Activated CD8-positive, alpha-beta memory T cell treated with anti-CD3 and anti-CD28 coated beads, Interleukin-2, amount 10 ng/mL, durations not matched to agents 7 days and 5 days (primary cell): ENCODE results near the gene HDGFL2. TPM values are rescaled to one million over a fixed set of nuclear protein-coding genes. Genes with fewer than 3 reads are reported as not detected.

Source experiments
- ATAC-seq: fragments of 150-1000 bp; cut with Tn5 transposase; one replicate; pipeline ENCODE4 v1.10.0; 2021; ENCODE audit warnings: moderate library complexity
- CTCF ChIA-PET: fragments of 350-600 bp; sonication (Branson Sonifier 250); formaldehyde crosslinking; loops from one replicate; lab custom pipeline; 2021; ENCODE audit warnings: antibody characterized with exemption; lab: Charles Lee
- DNase-seq: peaks from one replicate; pipeline ENCODE4 v3.0.0-alpha.2; 2020
- H3K27ac Mint-ChIP-seq: one replicate; pipeline ENCODE4 v1.8.0; 2021; ENCODE audit warnings: mild to moderate bottlenecking, mixed read lengths
- H3K27me3 Mint-ChIP-seq: one replicate; pipeline ENCODE4 v1.8.0; 2021; ENCODE audit warnings: mixed read lengths
- H3K36me3 Mint-ChIP-seq: one replicate; pipeline ENCODE4 v1.8.0; 2021; ENCODE audit warnings: mild to moderate bottlenecking, mixed read lengths
- H3K4me1 Mint-ChIP-seq: one replicate; pipeline ENCODE4 v1.8.0; 2021; ENCODE audit warnings: mixed read lengths
- H3K4me3 Mint-ChIP-seq: one replicate; pipeline ENCODE4 v1.8.0; 2021; ENCODE audit warnings: mild to moderate bottlenecking, moderate library complexity, mixed read lengths
- H3K9me3 Mint-ChIP-seq: one replicate; pipeline ENCODE4 v1.8.0; 2022; ENCODE audit warnings: low read depth, mixed read lengths
- total RNA-seq, 2 experiments: library from RNA; stranded (reverse); gene quantifications; one replicate each; pipeline ENCODE4 v1.2.3, GENCODE V29; 2021

The HDGFL2 gene
- total RNA-seq, 2 experiments from 2014 or later: 57.8 to 60.2 TPM

- H3K36me3 Mint-ChIP-seq: peaks cover 3% of the 10 kb centered on the region
- H3K27me3 Mint-ChIP-seq: no peaks in the 10 kb centered on the region
- no peaks in the 10 kb centered on the region for H3K9me3 Mint-ChIP-seq
- ATAC-seq: no peak
- no peak overlapping the region for H3K27ac Mint-ChIP-seq
- CTCF ChIA-PET: no interaction called here
- DNase-seq: no peak
- peaks cover 11% of the 10 kb centered on the region for H3K4me1 Mint-ChIP-seq
- H3K4me3 Mint-ChIP-seq: no peak overlapping the region
These were observed 31.2 kb downstream of the HDGFL2 start for GRCh38 chr19:4503132-4503824.

DNA sequence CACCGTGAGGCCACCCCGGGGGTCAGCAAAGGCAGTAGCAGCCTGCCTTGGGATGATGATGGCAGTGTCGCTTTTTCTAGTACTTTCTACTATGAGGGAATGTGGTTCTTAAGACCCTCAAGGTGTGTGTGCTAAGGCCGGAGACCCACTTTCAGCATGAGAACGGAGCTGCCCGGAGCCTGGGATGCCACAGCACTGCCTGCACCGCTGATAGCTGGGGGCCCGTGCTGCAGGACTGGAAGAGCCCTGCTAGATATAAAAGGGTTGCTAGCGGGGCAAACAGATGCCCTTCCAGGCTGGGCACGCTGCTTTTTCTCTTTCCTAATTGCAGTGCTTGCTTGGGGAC lies 31.7 kb downstream of the HDGFL2 start:
- no peak overlapping the region for H3K27ac Mint-ChIP-seq
- no peak for ATAC-seq
- CTCF ChIA-PET: no interaction called here
- H3K9me3 Mint-ChIP-seq: no peaks in the 10 kb centered on the region
- no peak for DNase-seq
- H3K4me1 Mint-ChIP-seq: peaks cover 11% of the 10 kb centered on the region
- peaks cover 3% of the 10 kb centered on the region for H3K36me3 Mint-ChIP-seq
- H3K27me3 Mint-ChIP-seq: no peaks in the 10 kb centered on the region
- no peak overlapping the region for H3K4me3 Mint-ChIP-seq

DNA sequence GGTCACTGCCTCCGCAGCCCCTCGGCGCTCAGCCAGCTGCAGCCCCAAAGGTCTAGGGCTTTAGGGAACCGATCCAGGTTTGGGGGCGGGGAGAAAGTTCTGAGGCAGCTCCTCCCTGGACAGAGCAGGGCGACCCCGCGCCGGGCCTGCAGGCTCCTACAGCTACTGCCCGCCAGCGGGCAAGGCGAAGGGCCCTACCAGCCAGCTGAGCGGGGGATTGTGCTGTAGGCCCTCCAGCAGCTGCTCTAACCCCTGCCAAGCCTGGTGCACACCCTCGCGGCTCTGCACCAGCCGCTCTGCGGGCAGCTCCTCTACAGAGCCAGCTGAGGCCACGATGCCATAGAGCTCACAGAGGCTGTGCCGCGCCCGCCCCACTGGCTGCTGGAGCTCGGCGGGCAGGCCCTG lies 32.2 kb downstream of the HDGFL2 start:
- CTCF ChIA-PET: no interaction called here
- Mint-ChIP-seq H3K4me3 (no peak overlapping the region), H3K4me1 (peaks cover 11% of the 10 kb centered on the region)

GRCh38 chr19:4504891-4505569 lies 32.9 kb downstream of the HDGFL2 start:
- no peak for ATAC-seq
- Mint-ChIP-seq H3K27me3 (no peaks in the 10 kb centered on the region), H3K9me3 (no peaks in the 10 kb centered on the region), H3K4me1 (peaks cover 11% of the 10 kb centered on the region), H3K27ac (no peak overlapping the region), H3K4me3 (no peak overlapping the region), H3K36me3 (peaks cover 1% of the 10 kb centered on the region)
- CTCF ChIA-PET: no interaction called here
- no peak for DNase-seq

More for the DNA sequence above, 32.2 kb downstream of the HDGFL2 start:
- Mint-ChIP-seq H3K36me3 (peaks cover 3% of the 10 kb centered on the region), H3K27ac (no peak overlapping the region), H3K27me3 (no peaks in the 10 kb centered on the region), H3K9me3 (no peaks in the 10 kb centered on the region)
- ATAC-seq: no peak
- DNase-seq: no peak

DNA sequence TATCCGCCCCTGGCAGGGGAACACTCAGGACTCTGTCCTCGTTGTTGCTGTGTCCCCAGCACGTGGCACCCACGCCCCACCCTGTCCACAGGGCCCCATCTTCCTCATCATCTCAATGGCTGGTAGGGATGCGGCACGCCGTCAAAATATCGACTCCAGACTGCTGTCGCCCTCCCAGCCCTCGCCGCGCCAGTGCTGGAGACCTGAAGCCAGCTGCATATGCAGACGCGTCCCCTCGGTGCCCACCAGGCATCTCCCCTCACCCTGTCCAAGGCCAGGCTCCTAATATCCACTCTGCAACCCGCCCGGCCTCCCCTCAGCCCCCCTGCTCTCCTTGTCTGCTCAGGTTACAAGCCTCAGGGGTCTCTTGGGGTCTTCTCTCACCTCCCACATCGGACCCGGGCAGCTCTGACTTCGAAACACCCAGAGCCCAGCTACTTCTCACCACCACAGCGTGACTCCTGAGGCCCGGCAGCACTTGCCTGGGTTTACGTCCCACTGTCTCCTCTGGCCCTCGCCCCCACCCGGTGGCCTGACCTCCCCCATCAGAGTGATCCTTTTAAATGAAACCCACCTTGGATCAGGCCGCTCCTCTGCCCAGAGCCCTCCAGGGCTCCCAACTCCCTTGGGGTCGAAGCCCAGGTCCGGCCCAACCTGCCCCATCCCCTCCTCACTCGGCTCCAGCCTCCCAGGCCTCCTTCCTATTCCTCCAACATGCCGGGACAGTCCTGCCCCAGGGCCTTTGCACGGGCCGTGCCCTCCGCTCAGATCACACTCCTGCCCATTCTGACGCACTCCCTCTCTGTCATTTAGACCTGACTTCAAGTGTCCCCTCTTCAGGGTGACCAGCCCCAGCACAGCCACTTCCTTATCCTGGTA lies 33.7 kb downstream of the HDGFL2 start:
- no peaks in the 10 kb centered on the region for H3K27me3 Mint-ChIP-seq
- CTCF ChIA-PET: interaction anchor here (1.6 kb wide), 1 partner anchor 19 kb away, joined by 5 read pairs; no protein-coding TSS in a partner anchor
- peaks cover 1% of the 10 kb centered on the region for H3K36me3 Mint-ChIP-seq
- ATAC-seq: no peak
- no peak overlapping the region for H3K4me3 Mint-ChIP-seq
- peak overlapping the region; percentile 65 for H3K27ac Mint-ChIP-seq
- peaks cover 11% of the 10 kb centered on the region for H3K4me1 Mint-ChIP-seq
- no peaks in the 10 kb centered on the region for H3K9me3 Mint-ChIP-seq
- no peak for DNase-seq

DNA sequence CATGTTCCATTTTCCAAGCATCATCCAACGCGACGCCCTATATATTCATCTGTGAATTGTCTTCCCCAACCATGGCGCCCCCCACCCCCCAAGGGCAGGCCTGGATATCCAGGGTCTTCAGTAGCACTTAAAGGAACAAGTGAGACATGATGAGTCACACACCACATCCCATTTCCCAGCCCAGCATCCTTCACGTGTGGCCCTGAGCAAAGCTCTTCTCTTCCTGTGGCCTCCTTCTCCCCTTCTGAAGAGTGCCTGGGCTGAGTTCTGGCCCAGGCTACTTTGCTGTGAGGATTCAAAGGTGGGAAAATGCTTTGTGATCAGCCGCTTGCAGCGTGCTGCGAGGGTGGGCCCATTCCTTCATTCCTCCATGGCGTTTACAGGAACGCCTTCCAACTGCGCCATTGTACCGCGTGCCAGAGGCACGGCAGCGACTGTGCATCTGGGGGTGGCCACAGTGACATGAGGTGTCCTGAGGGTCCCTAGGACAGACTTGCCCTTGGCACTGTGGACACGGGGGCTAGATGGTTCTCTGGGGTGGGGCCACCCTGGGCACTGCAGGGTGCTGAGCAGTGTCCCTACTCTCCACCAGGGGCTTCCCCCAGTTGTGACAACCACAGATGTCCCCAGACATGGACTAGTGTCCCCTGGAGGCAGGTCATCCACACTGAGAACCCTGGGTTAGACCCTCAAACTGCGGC lies 34.5 kb downstream of the HDGFL2 start:
- Mint-ChIP-seq H3K9me3 (no peaks in the 10 kb centered on the region), H3K4me3 (no peak overlapping the region), H3K27ac (peak overlapping the region; percentile 65), H3K27me3 (no peaks in the 10 kb centered on the region), H3K36me3 (peaks cover 1% of the 10 kb centered on the region), H3K4me1 (peaks cover 11% of the 10 kb centered on the region)
- CTCF ChIA-PET: interaction anchor here (1.6 kb wide), 1 partner anchor 18 kb away, joined by 5 read pairs; no protein-coding TSS in a partner anchor
- DNase-seq (peak; percentile 49), ATAC-seq (peak; percentile 54)

DNA sequence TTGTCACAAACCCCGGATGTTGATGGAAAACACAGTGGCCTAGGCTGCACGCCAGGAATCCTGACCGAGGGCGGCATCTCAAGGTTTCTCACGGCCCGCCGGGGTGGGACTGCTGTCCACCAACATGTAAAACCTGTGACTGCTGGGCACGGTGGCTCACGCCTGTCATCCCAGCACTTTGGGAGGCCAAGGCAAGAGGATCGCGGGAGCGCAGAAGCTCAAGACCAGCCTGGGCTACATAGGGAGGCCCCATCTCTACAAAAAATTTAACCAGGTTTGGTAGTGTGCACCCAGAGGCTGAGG lies 35.0 kb downstream of the HDGFL2 start:
- no peak overlapping the region for H3K27ac Mint-ChIP-seq

DNA sequence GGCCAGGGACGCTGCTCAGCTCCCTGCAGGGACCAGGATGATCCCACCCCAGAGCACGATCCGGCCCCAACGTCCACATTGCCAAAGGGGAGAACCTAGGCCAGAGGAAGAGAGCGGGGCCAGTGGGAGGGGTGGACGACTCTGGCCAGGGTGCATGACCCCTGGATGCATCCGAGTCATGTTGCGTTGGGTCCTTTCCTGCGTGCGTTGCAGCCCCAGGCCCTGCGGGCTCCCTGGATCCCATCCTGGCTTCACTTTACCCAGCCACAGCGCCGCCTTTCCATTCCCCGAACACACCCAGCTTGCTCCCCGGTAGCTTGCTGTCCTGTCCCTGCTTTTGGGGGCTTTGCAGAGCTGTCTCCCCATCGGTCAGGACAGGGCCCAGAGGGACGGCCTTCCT lies 35.7 kb downstream of the HDGFL2 start:
- Mint-ChIP-seq H3K27me3 (no peaks in the 10 kb centered on the region), H3K9me3 (no peaks in the 10 kb centered on the region), H3K36me3 (no peaks in the 10 kb centered on the region), H3K4me1 (peaks cover 11% of the 10 kb centered on the region), H3K27ac (no peak overlapping the region), H3K4me3 (no peak overlapping the region)
- CTCF ChIA-PET: interaction anchor here (2.5 kb wide), 1 partner anchor 17 kb away, joined by 13 read pairs; no protein-coding TSS in a partner anchor
- ATAC-seq (no peak), DNase-seq (no peak)

More for the DNA sequence above, 35.0 kb downstream of the HDGFL2 start:
- no peaks in the 10 kb centered on the region for H3K9me3 Mint-ChIP-seq
- ATAC-seq: no peak
- peaks cover 1% of the 10 kb centered on the region for H3K36me3 Mint-ChIP-seq
- H3K4me1 Mint-ChIP-seq: peaks cover 11% of the 10 kb centered on the region
- no peak for DNase-seq
- no peaks in the 10 kb centered on the region for H3K27me3 Mint-ChIP-seq
- no peak overlapping the region for H3K4me3 Mint-ChIP-seq
- CTCF ChIA-PET: interaction anchor here (1.6 kb wide), 1 partner anchor 18 kb away, joined by 5 read pairs; no protein-coding TSS in a partner anchor

- no peaks in the 10 kb centered on the region for H3K27me3 Mint-ChIP-seq
- no peaks in the 10 kb centered on the region for H3K9me3 Mint-ChIP-seq
- H3K27ac Mint-ChIP-seq: no peak overlapping the region
- CTCF ChIA-PET: interaction anchor here (2.5 kb wide), 1 partner anchor 16 kb away, joined by 13 read pairs; no protein-coding TSS in a partner anchor
- H3K4me1 Mint-ChIP-seq: peaks cover 11% of the 10 kb centered on the region
- DNase-seq (no peak), ATAC-seq (no peak)
- no peaks in the 10 kb centered on the region for H3K36me3 Mint-ChIP-seq
- no peak overlapping the region for H3K4me3 Mint-ChIP-seq
These were observed 36.6 kb downstream of the HDGFL2 start for GRCh38 chr19:4508698-4509097.

GRCh38 chr19:4510435-4511255 lies 38.5 kb downstream of the HDGFL2 start:
- H3K36me3 Mint-ChIP-seq: no peaks in the 10 kb centered on the region
- H3K27me3 Mint-ChIP-seq: no peaks in the 10 kb centered on the region
- H3K9me3 Mint-ChIP-seq: no peaks in the 10 kb centered on the region
- no peak for ATAC-seq
- peaks cover 11% of the 10 kb centered on the region for H3K4me1 Mint-ChIP-seq
- no peak overlapping the region for H3K4me3 Mint-ChIP-seq
- DNase-seq: no peak
- CTCF ChIA-PET: interaction anchor here (2.5 kb wide), 1 partner anchor 14 kb away, joined by 13 read pairs; no protein-coding TSS in a partner anchor
- no peak overlapping the region for H3K27ac Mint-ChIP-seq

DNA sequence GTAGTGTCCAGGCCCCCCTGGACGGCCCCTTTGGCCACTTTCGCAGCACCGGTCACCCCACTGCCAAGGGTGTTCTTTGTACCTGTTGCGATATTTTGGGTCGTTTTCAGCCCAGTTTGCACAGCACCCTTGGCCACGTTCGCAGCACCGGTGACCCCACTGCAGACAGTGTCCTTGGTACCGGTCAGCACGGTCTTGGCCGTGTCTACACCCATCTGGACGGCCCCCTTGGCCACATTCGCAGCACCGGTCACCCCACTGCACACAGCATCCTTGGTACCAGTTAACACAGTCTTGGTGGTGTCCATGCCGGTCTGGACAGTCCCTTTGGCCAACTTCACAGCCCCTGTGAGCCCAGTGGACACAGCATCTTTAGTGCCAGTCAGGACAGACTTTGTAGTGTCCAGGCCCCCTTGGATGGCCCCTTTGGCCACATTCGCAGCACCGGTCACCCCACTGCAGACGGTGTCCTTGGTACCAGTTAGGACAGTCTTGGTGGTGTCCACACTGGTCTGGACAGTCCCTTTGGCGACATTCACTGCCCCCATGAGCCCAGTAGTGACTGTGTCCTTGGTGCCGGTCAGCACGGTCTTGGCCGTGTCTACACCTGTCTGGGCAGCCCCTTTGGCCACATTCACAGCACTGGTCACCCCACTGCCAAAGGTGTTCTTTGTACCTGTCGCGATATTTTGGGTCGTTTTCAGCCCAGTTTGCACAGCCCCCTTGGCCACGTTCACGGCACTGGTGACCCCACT lies 39.4 kb downstream of the HDGFL2 start:
- H3K36me3 Mint-ChIP-seq: no peaks in the 10 kb centered on the region
- H3K4me3 Mint-ChIP-seq: no peak overlapping the region
- no peak for ATAC-seq
- peaks cover 5% of the 10 kb centered on the region for H3K4me1 Mint-ChIP-seq
- CTCF ChIA-PET: no interaction called here
- H3K27me3 Mint-ChIP-seq: no peaks in the 10 kb centered on the region
- no peaks in the 10 kb centered on the region for H3K9me3 Mint-ChIP-seq
- H3K27ac Mint-ChIP-seq: no peak overlapping the region
- DNase-seq: no peak

DNA sequence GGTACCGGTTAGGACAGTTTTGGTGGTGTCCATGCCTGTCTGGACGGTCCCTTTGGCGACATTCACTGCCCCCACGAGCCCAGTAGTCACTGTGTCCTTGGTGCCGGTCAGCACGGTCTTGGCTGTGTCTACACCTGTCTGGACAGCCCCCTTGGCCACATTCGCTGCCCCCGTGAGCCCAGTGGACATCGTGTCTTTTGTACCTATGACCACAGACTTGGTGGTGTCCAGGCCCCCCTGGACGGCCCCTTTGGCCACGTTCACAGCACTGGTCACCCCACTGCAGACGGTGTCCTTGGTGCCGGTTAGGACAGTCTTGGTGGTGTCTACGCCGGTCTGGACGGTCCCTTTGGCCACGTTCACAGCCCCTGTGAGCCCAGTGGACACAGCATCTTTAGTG lies 40.0 kb downstream of the HDGFL2 start:
- H3K4me3 Mint-ChIP-seq: no peak overlapping the region
- H3K9me3 Mint-ChIP-seq: no peaks in the 10 kb centered on the region
- no peak overlapping the region for H3K27ac Mint-ChIP-seq
- ATAC-seq (no peak), DNase-seq (no peak)
- H3K36me3 Mint-ChIP-seq: no peaks in the 10 kb centered on the region
- CTCF ChIA-PET: no interaction called here
- no peaks in the 10 kb centered on the region for H3K27me3 Mint-ChIP-seq
- no peaks in the 10 kb centered on the region for H3K4me1 Mint-ChIP-seq
